ENCODE data around the gene RAD52.
A peak's percentile ranks its signal among the peaks of the same experiment; 100 is the strongest.

Gene RAD52

GRCh38 chr12:949453-950191, at the start of gene RAD52:
TSS of gene RAD52 (minus strand) at chr12:949694. CDS start at chr12:933058, 16,636 bp downstream.
- Histone ChIP-seq H3K27me3 (ENCODE audit: control insufficient read depth, insufficient read depth, low read length) (no peaks in the 10 kb centered on the region), H3K9ac (ENCODE audit: low read length) (peak within 1 kb of the TSS; percentile 88)

DNA sequence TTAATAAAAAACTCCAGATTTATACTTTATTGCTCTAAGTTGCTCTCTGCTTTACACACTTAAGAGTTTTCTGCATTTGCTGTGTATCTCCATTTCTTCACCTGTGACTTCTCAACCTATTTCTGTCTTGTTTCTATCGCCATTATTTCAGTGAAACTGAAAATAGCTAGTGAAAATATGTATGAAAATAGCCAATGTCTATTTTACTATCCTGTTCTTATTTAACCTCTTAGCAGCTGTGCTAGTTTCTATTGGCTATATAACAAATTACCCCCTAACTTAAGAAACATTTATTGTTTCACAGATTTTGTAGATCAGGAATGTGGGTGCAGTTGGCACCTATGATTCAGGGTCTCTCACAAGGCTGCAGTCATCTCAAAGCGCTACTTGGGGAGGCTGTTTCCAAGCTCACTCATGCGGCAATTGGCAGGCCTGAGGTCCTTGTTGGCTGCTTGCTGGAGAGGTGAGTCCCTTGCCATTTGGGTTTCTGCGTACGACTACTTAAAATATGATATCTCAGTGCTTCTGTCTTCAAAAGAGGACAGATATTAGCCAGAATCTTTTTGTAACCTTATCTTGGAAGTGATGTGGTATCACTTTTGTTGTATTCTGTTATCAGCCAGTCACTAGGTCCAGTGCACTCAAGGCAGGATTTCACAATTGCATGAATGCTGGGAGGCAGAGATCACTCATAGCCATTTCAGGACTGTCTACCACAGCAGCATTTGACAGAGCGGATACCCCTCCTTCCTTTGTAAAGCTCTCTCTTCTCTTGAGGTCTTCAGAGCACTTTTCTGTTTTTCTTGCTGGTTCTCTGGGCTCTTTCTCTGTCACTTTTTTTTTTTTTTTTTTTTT, 48.8 kb upstream of the RAD52 start:
- Histone ChIP-seq H3K27me3 (ENCODE audit: control insufficient read depth, insufficient read depth, low read length) (no peaks in the 10 kb centered on the region), H3K9ac (ENCODE audit: low read length) (no peak overlapping the region), H3K36me3 (ENCODE audit: control insufficient read depth, low read depth, low read length) (no peaks in the 10 kb centered on the region), H3K9me3 (ENCODE audit: control insufficient read depth, low read depth, low read length) (no peaks in the 10 kb centered on the region), H3K4me1 (ENCODE audit: control insufficient read depth, low read depth, low read length) (no peaks in the 10 kb centered on the region), H3K27ac (ENCODE audit: low read length) (no peak overlapping the region), H3K4me3 (ENCODE audit: low read length) (no peak overlapping the region)

More at GRCh38 chr12:949453-950191, at the start of gene RAD52:
- Histone ChIP-seq H3K27ac (ENCODE audit: low read length) (peak within 1 kb of the TSS; percentile 92), H3K9me3 (ENCODE audit: control insufficient read depth, low read depth, low read length) (no peaks in the 10 kb centered on the region), H3K4me1 (ENCODE audit: control insufficient read depth, low read depth, low read length) (no peaks in the 10 kb centered on the region), H3K36me3 (ENCODE audit: control insufficient read depth, low read depth, low read length) (no peaks in the 10 kb centered on the region), H3K4me3 (ENCODE audit: low read length) (peak within 1 kb of the TSS; percentile 92)

GRCh38 chr12:997505-997904, 48.0 kb upstream of the RAD52 start:
- Histone ChIP-seq H3K27ac (ENCODE audit: low read length) (no peak overlapping the region), H3K9me3 (ENCODE audit: control insufficient read depth, low read depth, low read length) (no peaks in the 10 kb centered on the region), H3K4me1 (ENCODE audit: control insufficient read depth, low read depth, low read length) (no peaks in the 10 kb centered on the region), H3K27me3 (ENCODE audit: control insufficient read depth, insufficient read depth, low read length) (peaks cover 3% of the 10 kb centered on the region), H3K36me3 (ENCODE audit: control insufficient read depth, low read depth, low read length) (no peaks in the 10 kb centered on the region), H3K9ac (ENCODE audit: low read length) (no peak overlapping the region), H3K4me3 (ENCODE audit: low read length) (no peak overlapping the region)

DNA sequence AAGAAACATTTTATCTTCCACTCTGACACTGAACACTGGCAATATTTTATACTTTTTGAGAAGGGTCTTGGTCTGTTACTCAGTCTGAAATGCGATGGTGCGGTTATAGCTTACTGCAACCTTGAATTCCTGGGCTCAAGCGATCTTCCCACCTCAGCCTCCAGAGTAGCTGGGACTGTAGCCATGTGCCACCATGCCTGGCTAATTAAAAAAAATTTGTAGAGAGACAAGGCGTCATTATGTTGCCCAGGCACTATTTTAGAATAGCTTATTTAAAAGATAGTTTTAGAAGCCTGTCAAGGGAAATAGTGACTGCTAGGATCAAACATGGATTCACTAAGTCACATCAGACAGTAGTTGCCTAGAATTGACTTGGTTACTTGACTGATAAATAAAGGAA, 47.4 kb upstream of the RAD52 start:
- peaks cover 10% of the 10 kb centered on the region for H3K27me3 ChIP-seq (ENCODE audit: control insufficient read depth, insufficient read depth, low read length)
- H3K4me3 ChIP-seq (ENCODE audit: low read length) = no peak overlapping the region
- H3K27ac ChIP-seq (ENCODE audit: low read length) = no peak overlapping the region
- no peaks in the 10 kb centered on the region for H3K4me1 ChIP-seq (ENCODE audit: control insufficient read depth, low read depth, low read length)
- H3K9me3 ChIP-seq (ENCODE audit: control insufficient read depth, low read depth, low read length) = no peaks in the 10 kb centered on the region
- H3K9ac ChIP-seq (ENCODE audit: low read length) = no peak overlapping the region
- H3K36me3 ChIP-seq (ENCODE audit: control insufficient read depth, low read depth, low read length) = no peaks in the 10 kb centered on the region

DNA sequence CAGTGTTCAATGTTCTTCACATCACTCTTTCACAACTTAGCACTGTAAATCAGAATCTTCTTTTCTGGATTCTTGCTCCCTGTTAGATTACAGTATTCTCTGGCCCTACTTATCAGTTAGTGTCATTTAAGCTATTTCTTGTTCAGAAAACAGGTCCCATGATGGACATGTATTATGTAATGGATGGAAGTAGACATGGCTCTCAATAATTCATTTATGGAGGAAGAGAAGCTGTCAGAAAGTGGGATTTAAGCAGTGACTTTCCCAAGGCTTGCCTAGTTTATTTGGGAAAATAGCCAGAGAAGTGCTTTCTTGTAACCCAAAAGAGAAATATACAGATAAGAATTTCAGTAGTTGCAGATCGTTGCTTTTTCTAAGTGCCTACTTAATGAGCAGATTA, 43.2 kb upstream of the RAD52 start:
- H3K4me1 ChIP-seq (ENCODE audit: control insufficient read depth, low read depth, low read length) = peaks cover 8% of the 10 kb centered on the region
- H3K27ac ChIP-seq (ENCODE audit: low read length) = no peak overlapping the region
- peak overlapping the region; percentile 82 for H3K4me3 ChIP-seq (ENCODE audit: low read length)
- H3K36me3 ChIP-seq (ENCODE audit: control insufficient read depth, low read depth, low read length) = no peaks in the 10 kb centered on the region
- H3K9ac ChIP-seq (ENCODE audit: low read length) = no peak overlapping the region
- H3K9me3 ChIP-seq (ENCODE audit: control insufficient read depth, low read depth, low read length) = no peaks in the 10 kb centered on the region
- H3K27me3 ChIP-seq (ENCODE audit: control insufficient read depth, insufficient read depth, low read length) = peaks cover 26% of the 10 kb centered on the region

GRCh38 chr12:991350-992333, 42.1 kb upstream of the RAD52 start:
- H3K4me1 ChIP-seq (ENCODE audit: control insufficient read depth, low read depth, low read length) = peaks cover 8% of the 10 kb centered on the region
- no peaks in the 10 kb centered on the region for H3K36me3 ChIP-seq (ENCODE audit: control insufficient read depth, low read depth, low read length)
- H3K4me3 ChIP-seq (ENCODE audit: low read length) = peak overlapping the region; percentile 82
- peaks cover 26% of the 10 kb centered on the region for H3K27me3 ChIP-seq (ENCODE audit: control insufficient read depth, insufficient read depth, low read length)
- H3K9ac ChIP-seq (ENCODE audit: low read length) = peak overlapping the region; percentile 33
- H3K27ac ChIP-seq (ENCODE audit: low read length) = no peak overlapping the region
- no peaks in the 10 kb centered on the region for H3K9me3 ChIP-seq (ENCODE audit: control insufficient read depth, low read depth, low read length)

GRCh38 chr12:990661-991349, 41.3 kb upstream of the RAD52 start, which contains the start of gene ERC1:
TSS of gene ERC1 (plus strand) at chr12:991223. CDS start at chr12:1027904, 36,681 bp downstream.
- Histone ChIP-seq H3K4me1 (ENCODE audit: control insufficient read depth, low read depth, low read length) (peaks cover 8% of the 10 kb centered on the region), H3K9me3 (ENCODE audit: control insufficient read depth, low read depth, low read length) (no peaks in the 10 kb centered on the region), H3K4me3 (ENCODE audit: low read length) (peak within 1 kb of the TSS; percentile 82), H3K27me3 (ENCODE audit: control insufficient read depth, insufficient read depth, low read length) (peaks cover 26% of the 10 kb centered on the region), H3K36me3 (ENCODE audit: control insufficient read depth, low read depth, low read length) (no peaks in the 10 kb centered on the region), H3K9ac (ENCODE audit: low read length) (peak within 1 kb of the TSS; percentile 76), H3K27ac (ENCODE audit: low read length) (no peak within 1 kb of the TSS)

- Histone ChIP-seq H3K9me3 (ENCODE audit: control insufficient read depth, low read depth, low read length) (no peaks in the 10 kb centered on the region), H3K36me3 (ENCODE audit: control insufficient read depth, low read depth, low read length) (no peaks in the 10 kb centered on the region), H3K4me3 (ENCODE audit: low read length) (peak overlapping the region; percentile 82), H3K4me1 (ENCODE audit: control insufficient read depth, low read depth, low read length) (peaks cover 8% of the 10 kb centered on the region), H3K27me3 (ENCODE audit: control insufficient read depth, insufficient read depth, low read length) (peaks cover 26% of the 10 kb centered on the region), H3K27ac (ENCODE audit: low read length) (no peak overlapping the region), H3K9ac (ENCODE audit: low read length) (peak overlapping the region; percentile 76)
These were observed 40.5 kb upstream of the RAD52 start for GRCh38 chr12:989751-990660.

- Histone ChIP-seq H3K36me3 (ENCODE audit: control insufficient read depth, low read depth, low read length) (no peaks in the 10 kb centered on the region), H3K4me3 (ENCODE audit: low read length) (no peak overlapping the region), H3K9ac (ENCODE audit: low read length) (no peak overlapping the region), H3K27ac (ENCODE audit: low read length) (no peak overlapping the region), H3K27me3 (ENCODE audit: control insufficient read depth, insufficient read depth, low read length) (peaks cover 26% of the 10 kb centered on the region), H3K9me3 (ENCODE audit: control insufficient read depth, low read depth, low read length) (no peaks in the 10 kb centered on the region), H3K4me1 (ENCODE audit: control insufficient read depth, low read depth, low read length) (peaks cover 8% of the 10 kb centered on the region)
These were observed 39.6 kb upstream of the RAD52 start for GRCh38 chr12:989051-989450.

GRCh38 chr12:988646-989045, 39.2 kb upstream of the RAD52 start:
- Histone ChIP-seq H3K9ac (ENCODE audit: low read length) (no peak overlapping the region), H3K4me3 (ENCODE audit: low read length) (no peak overlapping the region), H3K9me3 (ENCODE audit: control insufficient read depth, low read depth, low read length) (no peaks in the 10 kb centered on the region), H3K27me3 (ENCODE audit: control insufficient read depth, insufficient read depth, low read length) (peaks cover 26% of the 10 kb centered on the region), H3K36me3 (ENCODE audit: control insufficient read depth, low read depth, low read length) (no peaks in the 10 kb centered on the region), H3K27ac (ENCODE audit: low read length) (no peak overlapping the region), H3K4me1 (ENCODE audit: control insufficient read depth, low read depth, low read length) (peaks cover 8% of the 10 kb centered on the region)

Measured in iPS-18a (cell line).